Measurements from ENCODE around the gene APLP1.
"Not testable (repeated sequence)": the region's sequence is repeated elsewhere in the genome, so short reads cannot be mapped to it uniquely, and the experiment has no call there.

Gene APLP1

DNA sequence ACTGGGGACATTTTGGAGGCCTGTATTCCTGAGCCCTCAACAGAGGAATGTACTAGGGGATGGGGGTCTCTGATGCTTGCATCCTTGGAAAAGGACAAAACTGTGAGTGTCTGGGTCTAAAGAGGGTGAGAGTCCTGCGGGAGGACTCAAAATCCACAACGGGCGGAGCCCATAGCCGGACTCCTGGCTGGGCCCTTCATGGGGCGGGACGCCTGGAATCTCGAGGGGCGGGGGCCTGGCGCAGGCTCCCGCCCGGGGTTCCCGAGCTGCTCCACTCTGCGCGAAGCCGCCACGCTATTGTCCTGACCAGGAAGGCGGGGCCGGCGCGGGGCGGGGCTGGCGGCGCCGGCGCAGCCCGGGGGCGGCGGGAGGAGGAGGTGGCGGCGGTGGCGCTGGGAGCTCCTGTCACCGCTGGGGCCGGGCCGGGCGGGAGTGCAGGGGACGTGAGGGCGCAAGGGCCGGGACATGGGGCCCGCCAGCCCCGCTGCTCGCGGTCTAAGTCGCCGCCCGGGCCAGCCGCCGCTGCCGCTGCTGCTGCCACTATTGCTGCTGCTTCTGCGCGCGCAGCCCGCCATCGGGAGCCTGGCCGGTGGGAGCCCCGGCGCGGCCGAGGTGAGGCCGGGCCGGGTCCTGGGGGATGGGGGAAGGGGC is at the start of gene APLP1:
TSS of gene APLP1 (plus strand) at position 403 of the 651 bp plus-strand sequence. CDS start at position 466, 63 bp downstream.
- DNase-seq (ENCODE audit: low read depth) = peak; percentile 37

DNA sequence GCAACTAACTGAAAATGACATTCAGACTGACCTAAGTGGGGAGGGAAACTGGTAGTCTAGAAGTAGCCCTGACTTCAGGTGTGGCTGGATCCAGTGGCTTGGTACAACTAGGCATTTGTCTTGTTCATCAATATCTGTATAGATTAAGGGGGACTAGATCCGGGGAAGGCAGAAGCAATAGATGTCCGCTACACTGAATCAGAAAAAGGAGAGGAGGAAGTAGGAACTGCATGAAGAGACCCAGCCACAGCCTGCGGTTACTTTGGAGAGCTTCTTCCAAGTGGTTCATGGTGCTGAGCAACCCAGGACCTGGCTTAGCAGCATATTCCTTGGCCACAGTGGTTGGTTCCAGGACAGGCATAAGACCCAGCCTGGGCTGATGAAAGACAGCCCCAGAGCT is 45.8 kb upstream of the APLP1 start:
- no peak for DNase-seq (ENCODE audit: low read depth)

DNA sequence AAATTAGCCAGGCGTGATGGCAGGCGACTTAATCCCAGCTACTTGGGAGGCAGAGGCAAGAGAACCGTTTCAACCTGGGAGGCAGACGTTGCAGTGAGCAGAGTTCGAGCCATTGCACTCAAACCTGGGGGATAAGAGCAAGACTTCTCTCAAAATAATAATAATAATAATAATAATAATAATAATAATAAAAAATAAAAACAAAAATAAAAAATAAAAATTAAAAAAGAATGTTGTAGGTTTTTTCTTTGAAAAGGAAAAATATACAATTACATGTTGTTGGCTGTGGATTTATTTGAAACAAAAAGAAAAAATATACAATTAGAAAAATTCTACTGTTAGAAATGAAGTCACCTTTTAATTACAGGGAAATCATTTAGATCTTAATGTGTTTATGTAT is 44.2 kb upstream of the APLP1 start:
- DNase-seq (ENCODE audit: low read depth) = no peak

DNA sequence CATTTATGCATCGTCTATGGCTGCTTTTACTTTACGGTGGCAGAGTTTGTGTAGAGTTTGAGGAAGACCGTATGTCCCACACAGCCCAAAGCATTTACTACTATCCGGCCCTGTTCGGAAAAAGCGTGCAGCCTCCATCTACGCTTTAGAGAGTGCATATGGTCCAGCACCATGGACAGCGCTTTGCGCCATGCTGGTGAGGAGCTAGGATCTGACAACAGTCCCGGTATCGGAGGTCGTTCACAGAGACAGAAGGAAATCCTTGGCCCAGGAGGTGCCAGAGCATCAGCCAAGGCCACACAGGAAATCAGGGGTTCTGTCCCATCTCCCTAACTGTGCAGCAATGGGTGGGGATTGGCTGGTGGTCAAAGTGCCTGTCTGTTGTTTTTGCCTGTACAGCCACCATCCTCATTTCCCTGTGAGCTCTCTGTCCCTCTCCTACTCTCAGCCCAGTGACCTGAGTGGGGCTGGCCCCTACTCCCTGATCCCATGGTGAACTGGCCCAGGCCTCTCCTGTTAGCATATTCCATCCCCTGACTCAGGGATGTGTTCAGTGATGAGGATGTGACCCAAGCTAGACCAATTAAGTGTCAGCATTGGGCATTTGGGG is 39.6 kb upstream of the APLP1 start:
- DNase-seq (ENCODE audit: low read depth) = no peak

DNA sequence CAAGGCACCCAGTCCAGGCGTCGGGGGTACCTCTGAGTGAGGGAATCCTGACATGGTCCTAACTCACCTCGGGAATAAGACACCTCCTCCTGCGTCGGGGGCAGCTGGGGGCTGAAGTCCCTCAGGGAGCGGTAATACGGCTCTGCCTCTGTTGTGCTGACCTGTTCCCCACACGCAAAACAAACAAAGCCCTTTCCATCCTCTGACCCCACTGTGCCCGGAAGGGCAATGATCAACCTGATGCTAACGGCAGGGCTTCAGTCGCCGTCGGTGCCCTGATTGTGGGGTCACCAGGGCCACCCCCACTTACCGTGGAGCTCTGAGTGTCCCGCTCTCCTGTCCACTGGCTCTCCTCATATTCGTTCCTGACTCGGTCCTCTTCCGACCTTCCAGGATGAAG is 37.4 kb upstream of the APLP1 start:
- no peak for DNase-seq (ENCODE audit: low read depth)

DNA sequence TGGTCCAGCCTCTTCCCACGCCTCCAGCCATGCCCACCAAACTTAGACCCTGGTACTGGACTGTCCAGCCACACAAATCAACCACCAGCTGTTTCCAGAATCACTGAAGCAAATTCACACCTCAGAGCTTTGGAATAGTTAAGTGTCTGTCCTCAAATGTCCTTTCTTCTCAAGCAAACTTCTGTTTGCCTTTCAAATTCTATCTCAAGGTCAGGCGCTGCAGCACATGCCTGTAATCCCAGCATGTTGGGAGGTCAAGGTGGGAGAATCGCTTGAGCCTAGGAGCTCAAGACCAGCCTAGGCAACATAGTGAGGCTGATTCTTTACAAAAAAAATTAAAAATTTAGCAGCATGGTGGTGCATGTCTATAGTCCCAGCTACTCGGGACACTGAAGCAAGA is 36.3 kb upstream of the APLP1 start:
- no peak for DNase-seq (ENCODE audit: low read depth)

DNA sequence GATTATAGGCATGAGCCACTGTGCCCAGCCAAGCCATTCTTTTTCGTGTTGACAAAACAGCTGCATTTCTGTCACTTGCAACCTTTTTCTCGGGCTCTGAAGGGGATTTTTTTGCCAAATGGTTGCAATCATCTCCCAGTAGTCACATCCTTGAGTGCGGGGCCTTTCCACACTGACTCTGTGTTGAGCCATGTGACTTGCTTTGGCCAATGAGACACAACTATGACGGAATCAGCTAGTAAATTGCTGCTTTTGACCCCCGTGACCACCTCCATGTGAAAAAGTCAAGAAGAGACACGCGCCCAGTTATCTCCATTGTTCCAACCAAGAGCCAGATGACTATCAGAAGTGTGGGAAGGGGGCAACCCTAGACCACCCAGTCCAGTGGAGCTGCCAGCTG is 34.4 kb upstream of the APLP1 start:
- DNase-seq (ENCODE audit: low read depth) = no peak

DNA sequence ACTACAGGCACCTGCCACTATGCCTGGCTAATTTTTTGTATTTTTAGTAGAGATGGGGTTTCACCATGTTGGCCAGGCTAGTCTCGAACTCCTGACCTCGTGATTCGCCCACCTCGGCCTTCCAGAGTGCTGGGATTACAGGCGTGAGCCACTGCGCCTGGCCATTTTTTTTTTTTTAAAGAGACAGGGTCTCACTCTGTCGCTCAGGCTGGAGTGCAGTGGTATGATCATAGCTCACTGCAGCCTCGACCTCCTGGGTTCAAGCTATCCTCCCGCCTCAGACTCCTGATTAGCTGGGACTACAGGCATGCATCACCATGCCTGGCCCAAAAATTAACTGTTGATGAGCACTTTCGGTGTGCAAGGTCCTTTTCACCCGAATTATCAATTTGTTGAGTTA is 32.3 kb upstream of the APLP1 start:
- not testable (repeated sequence) for DNase-seq (ENCODE audit: low read depth)

DNA sequence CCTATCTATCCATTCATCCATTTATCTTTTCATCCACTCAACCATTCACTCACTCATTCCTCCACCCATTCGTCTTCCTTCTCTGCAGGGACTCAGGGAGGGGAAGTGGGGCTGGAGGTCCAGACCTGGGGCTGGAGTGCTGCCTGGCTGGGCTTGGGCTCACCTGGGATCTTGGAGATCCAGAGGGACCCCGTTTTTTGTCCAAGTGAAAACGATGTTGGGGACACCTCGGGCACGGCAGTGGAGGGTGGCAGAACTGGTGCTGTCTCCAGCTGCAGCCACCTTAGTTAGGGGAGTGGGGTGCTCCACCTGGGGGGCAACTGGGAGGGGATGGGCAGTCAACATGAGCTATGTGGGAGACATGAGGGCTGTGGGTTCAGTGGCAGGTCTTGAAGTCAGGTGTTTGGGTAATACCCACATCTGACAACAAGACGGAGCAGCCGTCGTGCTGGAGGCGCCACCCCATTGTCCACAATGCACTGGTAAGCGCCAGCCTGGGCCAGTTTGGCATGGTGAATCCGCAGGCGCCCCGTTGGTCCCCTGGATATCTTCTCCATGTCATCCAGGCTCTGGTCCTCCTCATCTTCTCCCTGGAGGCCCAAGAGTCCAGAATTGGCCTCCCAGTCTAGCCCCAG is 26.3 kb upstream of the APLP1 start:
- no peak for DNase-seq (ENCODE audit: low read depth)

DNA sequence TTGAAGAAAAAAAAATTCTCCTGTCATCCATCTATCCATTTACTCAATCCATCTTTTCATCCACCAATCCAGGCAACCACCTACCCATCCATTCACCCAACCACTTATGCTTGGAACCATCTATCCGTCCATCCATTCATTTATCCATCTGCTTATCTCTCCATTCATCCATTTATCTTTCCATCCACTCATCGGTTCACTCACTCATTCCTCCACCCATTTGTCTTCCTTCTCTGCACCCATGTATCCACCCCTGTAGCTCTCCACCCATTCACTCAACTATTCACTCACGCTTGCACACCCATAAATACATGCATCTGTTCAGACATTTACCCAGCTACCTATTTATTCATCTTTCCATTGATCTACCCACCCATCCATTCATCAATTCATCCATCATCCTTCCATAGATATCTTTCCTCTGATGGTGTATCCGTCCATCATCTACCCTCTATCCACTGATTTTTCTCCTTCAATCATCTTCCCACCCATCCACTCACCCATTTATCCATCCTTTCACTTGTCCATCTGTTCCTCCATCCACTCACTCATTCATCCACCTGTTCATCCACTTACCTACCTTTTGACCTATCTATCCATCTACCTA is 25.6 kb upstream of the APLP1 start:
- no peak for DNase-seq (ENCODE audit: low read depth)

DNA sequence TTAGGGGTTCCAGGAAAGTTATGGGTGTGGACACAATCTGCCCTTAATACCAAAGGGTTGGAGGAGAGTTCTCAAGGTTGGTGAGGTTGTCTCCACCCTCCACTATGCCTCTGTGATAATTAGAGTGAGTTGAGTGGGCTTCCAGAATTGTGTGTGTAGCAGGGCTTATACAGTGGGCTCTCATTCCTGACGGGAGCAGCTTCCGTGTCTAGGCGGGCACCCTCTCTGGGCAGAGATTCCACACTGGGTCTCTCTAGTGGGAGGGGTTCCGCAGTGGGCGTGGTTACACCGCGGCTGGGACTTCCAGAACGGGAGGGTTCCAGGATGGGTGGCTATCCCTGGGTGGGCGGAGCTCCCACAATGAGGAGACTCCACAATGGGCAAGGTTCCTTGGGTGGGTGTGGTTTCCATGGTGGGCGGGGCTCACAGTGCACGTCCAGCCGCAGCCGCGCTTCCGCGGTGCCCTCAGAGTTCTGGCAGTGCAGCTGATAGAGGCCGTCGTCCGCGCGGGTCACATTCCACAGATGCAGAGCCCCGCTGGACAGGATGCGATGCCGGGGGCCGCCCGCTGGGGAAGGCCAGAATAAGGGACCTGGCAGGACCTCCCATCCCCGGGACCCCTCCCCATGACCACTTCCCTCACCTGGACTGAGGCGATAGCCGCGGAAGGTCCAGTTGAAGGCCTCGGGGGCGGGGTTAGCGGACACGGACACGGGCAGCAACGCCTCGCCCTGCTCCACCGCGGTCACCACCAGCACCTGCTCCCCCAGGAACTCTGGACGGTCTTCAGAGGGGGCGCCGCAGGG is 24.5 kb upstream of the APLP1 start:
- no peak for DNase-seq (ENCODE audit: low read depth)

DNA sequence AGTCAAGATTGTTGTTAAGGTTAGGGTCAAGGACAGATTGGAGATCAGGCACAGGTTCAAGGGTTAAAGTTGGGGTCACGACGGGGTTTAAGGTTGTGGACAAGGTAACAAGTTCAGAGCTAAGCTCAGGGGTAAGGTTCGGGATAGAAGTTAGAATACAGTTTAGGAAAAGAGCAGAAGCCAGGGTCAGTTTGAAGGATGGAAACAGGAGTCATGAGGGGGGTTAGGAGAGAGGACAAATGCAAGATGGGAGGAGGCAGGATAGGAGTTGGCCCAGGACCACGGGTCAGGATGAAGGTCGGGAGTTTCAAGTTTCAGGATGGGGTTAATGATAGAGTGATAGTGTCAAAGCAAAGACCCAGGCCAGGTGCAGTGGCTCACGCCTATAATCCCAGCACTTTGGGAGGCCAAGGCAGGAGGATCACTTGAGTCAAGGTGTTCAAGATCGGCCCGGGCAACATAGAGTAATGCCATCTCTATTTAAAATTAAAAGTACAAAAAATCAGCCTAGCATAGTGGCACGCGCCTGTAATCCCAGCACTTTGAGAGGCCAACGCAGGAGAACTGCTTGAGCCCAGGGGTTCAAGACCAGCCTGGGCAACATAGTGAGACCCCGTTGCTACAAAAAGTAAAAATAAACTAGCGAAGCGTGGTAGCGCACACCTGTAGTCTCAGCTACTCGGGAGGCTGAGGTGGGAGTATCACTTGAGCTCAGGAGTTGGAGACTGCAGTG is 23.7 kb upstream of the APLP1 start:
- DNase-seq (ENCODE audit: low read depth) = no peak

DNA sequence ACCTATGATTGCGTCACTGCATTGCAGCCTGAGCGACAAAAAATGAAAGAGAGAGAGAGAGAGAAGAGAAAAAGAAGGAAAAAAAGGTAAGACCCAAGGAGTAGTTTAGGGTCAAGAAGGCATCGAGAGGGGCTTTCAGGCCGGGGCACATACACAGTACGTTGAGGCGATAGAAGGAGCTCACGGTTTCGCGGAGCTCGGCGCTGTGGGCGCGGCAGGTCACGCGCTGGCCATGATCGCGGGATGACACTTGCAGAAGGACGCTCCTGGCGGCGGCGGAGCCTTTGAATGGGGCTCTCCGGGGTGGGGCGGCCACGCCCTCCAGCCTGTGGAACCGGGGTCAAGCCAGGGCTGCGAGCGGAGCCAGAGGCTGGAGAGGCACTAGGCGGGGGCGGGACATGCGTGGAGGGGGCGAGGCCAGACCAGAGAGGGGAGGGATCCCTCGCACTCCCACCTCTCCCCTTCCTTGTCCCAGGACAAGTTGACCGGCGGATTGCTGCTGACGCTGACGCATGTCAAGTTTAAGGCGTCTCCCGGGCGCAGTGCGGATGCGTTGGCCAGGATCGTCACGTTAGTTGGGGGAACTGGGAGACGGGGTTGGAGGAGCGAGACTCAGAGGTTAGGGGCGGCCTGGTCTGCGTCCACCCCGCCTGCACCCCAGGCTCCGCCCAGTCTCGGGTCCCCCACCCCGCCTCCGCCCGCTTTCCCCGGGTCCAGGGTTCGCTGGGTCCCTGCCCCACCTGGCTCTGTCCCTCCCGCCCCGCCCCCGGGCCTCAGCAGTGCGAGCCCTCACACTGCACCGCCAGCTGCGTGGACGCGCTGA is 22.9 kb upstream of the APLP1 start:
- DNase-seq (ENCODE audit: low read depth) = no peak

DNA sequence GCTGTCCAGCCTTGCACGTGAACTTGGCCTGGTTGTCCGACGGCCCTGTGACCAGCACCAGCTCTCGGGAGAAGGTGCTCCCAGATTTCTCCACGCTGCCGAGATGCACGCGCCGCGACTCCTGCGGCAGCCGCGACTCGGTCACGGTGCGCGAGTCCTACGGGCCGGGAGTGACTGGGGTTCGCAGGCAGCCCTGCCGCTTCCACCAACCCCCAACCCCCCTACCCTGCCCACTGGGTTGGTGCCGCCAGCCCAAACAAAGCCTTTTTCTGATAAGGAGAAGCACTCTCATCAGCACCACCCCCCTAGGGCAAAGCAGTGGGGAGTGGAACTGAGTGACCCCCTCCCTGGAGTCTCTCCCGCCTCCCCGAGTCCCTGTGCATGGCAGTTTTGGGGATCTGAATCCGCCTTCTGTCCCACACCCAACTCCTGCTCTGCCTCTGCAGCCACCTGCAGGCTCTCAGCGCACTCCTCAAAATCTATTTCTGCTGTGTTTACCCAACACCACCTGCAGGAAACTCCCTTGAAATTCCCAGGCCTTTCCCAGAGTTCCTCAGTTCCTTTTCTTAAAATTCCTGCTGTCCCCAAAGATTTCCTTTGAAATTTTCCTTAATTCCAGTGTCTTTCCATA is 22.2 kb upstream of the APLP1 start:
- DNase-seq (ENCODE audit: low read depth) = no peak

DNA sequence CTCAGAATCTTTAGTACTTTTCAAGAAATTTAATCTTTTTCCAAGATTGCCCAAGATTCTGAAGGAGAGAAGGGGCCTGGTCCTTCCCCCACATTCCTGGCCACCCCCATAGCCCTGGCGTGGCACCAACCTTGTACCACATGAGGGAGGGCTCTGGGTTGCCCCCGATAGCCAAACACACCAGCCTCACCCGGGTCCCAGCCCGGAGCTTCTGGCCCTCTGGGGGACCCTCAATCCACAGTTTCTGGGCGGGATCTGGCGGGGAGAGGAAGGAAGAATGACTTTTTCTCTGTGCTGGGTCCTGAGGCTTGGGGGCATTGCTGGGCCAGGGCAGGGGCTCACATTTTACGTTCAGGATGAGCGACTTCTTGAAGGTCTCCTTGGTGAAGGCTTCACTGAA is 20.5 kb upstream of the APLP1 start:
- no peak for DNase-seq (ENCODE audit: low read depth)

DNA sequence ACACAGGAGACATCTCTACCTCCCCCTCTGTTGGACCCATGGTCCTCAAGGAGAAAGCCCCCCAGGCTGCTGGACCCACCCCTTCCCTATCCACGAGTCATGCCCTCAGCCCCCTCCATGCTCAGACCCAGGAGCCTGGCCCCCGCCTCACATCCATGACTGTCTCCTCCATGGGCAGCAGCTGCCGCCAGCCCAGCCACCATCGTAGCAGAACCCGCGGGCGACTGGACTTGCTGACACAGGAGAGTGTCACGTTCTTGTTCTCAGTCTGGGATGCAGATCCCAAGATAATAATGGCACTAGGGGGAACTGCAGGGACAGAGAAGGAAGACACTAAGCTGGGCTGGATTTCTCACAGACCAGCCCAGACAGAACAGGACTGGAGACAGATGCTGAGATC is 19.9 kb upstream of the APLP1 start:
- DNase-seq (ENCODE audit: low read depth) = no peak

DNA sequence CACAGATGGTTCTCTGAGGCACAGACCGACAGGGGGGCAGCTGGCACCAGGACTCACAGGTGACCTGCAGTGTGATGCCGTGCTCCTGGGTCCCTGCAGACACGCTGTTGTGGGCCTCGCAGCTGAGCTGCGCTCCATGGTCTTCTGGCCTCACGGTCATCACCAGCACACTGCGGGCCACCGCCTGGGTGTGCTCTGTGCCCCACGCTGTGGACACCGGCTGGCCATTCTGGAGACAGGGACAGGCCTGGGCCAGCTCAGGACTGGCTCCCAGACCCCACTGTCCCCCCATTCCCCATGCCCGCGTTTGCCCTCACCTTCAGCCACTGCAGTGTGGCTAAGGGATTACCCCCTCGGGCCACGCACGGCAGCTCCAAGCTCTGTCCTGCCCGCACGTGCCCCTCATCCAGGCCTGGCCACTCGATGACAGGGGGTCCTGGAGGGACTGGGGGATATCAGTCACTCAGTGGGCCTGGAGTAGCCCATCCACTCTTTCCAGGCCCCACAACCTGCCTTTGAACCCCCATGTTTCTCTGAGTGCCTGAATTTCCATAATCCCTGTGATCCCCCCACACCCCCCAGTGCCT is 19.4 kb upstream of the APLP1 start:
- DNase-seq (ENCODE audit: low read depth) = no peak

DNA sequence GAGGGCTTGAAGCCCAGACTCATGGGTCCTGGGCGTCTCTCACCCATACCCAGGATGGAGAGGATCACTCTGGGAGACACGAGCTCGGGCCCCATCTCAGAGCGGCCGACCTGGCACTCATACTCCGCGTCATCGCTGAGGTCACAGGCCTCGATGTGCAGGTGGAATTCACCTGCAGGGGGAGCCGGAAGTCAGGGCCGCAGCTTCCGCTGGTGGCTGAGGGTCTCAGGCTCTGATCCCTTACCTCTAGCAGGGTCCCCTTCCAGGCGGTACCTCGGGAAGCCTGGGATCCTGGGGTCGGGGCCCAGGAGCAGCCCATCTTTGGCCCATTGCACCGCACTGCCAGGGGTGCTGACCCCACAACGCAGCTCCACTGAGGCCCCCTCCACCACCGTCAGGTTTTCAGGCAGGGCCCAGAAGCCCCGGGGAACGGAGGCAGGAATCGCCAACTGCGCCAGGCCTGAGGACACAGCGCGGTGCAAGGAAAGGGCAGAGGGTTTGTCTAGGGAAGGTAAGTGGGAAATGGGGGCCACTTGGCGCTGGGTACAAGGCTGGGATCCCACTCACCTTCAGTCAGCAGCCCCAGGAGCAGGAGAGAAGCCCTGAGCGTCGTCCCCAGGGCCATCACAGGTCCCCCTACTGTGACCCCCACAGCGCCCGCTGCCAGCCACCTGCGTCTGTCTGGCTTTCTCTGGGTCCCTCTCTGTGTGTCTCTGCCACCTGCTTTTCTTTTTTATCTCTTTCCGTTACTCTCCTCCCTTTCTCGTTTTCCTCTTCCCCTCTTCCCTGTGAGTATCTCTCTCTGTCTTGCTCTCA is 17.0 kb upstream of the APLP1 start:
- DNase-seq (ENCODE audit: low read depth) = no peak
